H1 (cell line): ENCODE data around the gene POLE3. TPM values are rescaled to one million over a fixed set of nuclear protein-coding genes. Genes with fewer than 3 reads are reported as not detected.

ENCODE experiments used
- CBX8 ChIP-seq: fragments of 300-800, 300-1000 bp; sonication (generic); IDR thresholded peaks from 2 replicates; pipeline ENCODE4 v1.7.1; 2016; ENCODE audit warnings: low read depth, low read length, borderline replicate concordance
- EP300 ChIP-seq, 2 experiments: IDR thresholded peaks; 1 replicate in 1 of 2; 2 replicates in 1 of 2; pipeline ENCODE4 v1.6.1; 2011 to 2012; ENCODE audit warnings: low read depth in 2 of 2, low read length in 2 of 2, mild to moderate bottlenecking in 2 of 2, borderline replicate concordance in 1 of 2, inconsistent platforms in 1 of 2, moderate library complexity in 1 of 2
- JUN ChIP-seq: IDR thresholded peaks from 2 replicates; pipeline ENCODE4 v1.6.1; 2011; ENCODE audit warnings: low read depth, mild to moderate bottlenecking, improper control_type of control experiment, low read length
- PHF8 ChIP-seq: fragments of 200-600 bp; sonication (generic); conservative IDR thresholded peaks from 2 replicates; pipeline ENCODE4 v1.7.1; 2012; ENCODE audit warnings: low read depth, mild to moderate bottlenecking, inconsistent platforms, low read length, moderate library complexity
- SAP30 ChIP-seq: fragments of 300-600 bp; sonication (generic); IDR thresholded peaks from 2 replicates; pipeline ENCODE4 v1.7.1; 2012; ENCODE audit warnings: low read length, moderate library complexity, mild to moderate bottlenecking, inconsistent platforms; ENCODE audit not compliant: insufficient read depth, insufficient replicate concordance
- SRF ChIP-seq: IDR thresholded peaks from 2 replicates; pipeline ENCODE4 v1.6.1; 2011; ENCODE audit warnings: mild to moderate bottlenecking, low read depth, low read length, moderate library complexity
- TBP ChIP-seq: IDR thresholded peaks from 2 replicates; pipeline ENCODE4 v1.6.1; 2011; ENCODE audit warnings: low read depth, low read length, improper control_type of control experiment
- ZNF274 ChIP-seq: IDR thresholded peaks from 2 replicates; pipeline ENCODE4 v1.7.0; 2012; ENCODE audit warnings: low read length, borderline replicate concordance; ENCODE audit errors: extremely low read depth
- polyA plus RNA-seq, 7 experiments: library from polyadenylated mRNA; depleted of rRNA in 3 of 7; stranded (reverse) in 5 of 7; unstranded in 2 of 7; fragments of >200 nt in 5 of 7; fragments of 200-250 nt in 2 of 7; gene quantifications; 1 replicate in 5 of 7; 2 replicates in 1 of 7; 4 replicates in 1 of 7; pipeline versions ENCODE4 v1.2.1 to v1.2.3, GENCODE V29; 2011 to 2013; ENCODE audit warnings: missing spikeins in 2 of 7, mixed read lengths in 2 of 7
- total RNA-seq: library from RNA; stranded (reverse); fragmentation: NEBNext Ultra II Directional; extraction: Animal tissue kit (Norgen Biotek cat#: 25700); gene quantifications from 2 replicates; pipeline ENCODE4 v1.2.1, GENCODE V29; 2021
- TF ChIP-seq, protein P1 (sequence below): fragments of 300-600 bp; sonication (generic); IDR thresholded peaks from 2 replicates; pipeline ENCODE4 v1.7.1; 2012; ENCODE audit warnings: low read length, moderate library complexity, mild to moderate bottlenecking, inconsistent platforms; ENCODE audit not compliant: insufficient replicate concordance

The POLE3 gene
- total and polyA plus RNA-seq, 2 of the 8 experiments (the other 6 are each of a cell fraction or from before 2014, with no cell fraction given): 52.7 to 77.3 TPM

DNA sequence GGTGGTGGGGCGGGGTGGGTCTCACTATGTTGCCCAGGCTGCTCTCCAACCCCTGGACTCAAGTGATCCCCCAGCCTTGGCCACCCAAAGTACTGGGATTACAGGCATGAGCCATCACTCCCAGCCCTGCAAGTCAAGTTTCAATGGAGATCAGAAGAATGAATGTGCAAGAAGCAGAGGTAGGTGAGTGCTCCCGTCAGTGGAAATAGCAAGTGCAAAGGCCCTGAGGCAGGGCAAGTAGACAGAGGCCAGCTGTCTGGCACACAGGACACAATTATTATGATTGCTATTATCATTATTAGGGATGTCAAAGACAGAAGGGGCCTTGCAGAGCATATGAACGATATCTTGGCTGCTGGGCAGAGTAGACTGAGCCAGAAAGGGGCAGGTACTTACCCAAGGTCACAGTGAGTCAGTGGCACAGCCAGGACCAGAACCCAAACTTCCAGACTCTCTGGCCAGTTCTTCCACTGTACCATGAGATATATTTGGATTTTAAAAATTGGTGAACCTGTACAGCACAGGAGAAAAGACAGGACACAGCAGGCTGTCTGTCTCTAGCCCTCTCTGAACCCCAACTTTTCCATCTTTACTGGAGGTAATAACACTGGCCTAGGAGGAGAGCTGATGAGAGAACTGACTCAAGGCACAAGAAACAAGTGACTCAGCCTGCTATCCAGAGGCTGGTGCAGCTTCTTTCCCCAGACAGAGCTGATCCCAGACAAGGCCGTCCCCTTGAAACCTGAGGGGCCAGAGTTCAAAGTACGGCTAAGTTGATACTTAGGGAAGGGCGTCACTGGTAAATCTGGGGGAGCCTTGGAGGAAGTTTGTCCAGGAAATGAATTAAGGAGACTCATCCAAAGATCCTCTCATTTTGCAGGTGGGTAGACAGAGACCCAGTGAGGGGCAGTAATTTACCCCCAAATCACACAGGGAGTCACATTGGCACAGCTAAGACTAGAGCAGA lies 35.1 kb downstream of the POLE3 start (continued):
- TF ChIP-seq, protein P1, sequence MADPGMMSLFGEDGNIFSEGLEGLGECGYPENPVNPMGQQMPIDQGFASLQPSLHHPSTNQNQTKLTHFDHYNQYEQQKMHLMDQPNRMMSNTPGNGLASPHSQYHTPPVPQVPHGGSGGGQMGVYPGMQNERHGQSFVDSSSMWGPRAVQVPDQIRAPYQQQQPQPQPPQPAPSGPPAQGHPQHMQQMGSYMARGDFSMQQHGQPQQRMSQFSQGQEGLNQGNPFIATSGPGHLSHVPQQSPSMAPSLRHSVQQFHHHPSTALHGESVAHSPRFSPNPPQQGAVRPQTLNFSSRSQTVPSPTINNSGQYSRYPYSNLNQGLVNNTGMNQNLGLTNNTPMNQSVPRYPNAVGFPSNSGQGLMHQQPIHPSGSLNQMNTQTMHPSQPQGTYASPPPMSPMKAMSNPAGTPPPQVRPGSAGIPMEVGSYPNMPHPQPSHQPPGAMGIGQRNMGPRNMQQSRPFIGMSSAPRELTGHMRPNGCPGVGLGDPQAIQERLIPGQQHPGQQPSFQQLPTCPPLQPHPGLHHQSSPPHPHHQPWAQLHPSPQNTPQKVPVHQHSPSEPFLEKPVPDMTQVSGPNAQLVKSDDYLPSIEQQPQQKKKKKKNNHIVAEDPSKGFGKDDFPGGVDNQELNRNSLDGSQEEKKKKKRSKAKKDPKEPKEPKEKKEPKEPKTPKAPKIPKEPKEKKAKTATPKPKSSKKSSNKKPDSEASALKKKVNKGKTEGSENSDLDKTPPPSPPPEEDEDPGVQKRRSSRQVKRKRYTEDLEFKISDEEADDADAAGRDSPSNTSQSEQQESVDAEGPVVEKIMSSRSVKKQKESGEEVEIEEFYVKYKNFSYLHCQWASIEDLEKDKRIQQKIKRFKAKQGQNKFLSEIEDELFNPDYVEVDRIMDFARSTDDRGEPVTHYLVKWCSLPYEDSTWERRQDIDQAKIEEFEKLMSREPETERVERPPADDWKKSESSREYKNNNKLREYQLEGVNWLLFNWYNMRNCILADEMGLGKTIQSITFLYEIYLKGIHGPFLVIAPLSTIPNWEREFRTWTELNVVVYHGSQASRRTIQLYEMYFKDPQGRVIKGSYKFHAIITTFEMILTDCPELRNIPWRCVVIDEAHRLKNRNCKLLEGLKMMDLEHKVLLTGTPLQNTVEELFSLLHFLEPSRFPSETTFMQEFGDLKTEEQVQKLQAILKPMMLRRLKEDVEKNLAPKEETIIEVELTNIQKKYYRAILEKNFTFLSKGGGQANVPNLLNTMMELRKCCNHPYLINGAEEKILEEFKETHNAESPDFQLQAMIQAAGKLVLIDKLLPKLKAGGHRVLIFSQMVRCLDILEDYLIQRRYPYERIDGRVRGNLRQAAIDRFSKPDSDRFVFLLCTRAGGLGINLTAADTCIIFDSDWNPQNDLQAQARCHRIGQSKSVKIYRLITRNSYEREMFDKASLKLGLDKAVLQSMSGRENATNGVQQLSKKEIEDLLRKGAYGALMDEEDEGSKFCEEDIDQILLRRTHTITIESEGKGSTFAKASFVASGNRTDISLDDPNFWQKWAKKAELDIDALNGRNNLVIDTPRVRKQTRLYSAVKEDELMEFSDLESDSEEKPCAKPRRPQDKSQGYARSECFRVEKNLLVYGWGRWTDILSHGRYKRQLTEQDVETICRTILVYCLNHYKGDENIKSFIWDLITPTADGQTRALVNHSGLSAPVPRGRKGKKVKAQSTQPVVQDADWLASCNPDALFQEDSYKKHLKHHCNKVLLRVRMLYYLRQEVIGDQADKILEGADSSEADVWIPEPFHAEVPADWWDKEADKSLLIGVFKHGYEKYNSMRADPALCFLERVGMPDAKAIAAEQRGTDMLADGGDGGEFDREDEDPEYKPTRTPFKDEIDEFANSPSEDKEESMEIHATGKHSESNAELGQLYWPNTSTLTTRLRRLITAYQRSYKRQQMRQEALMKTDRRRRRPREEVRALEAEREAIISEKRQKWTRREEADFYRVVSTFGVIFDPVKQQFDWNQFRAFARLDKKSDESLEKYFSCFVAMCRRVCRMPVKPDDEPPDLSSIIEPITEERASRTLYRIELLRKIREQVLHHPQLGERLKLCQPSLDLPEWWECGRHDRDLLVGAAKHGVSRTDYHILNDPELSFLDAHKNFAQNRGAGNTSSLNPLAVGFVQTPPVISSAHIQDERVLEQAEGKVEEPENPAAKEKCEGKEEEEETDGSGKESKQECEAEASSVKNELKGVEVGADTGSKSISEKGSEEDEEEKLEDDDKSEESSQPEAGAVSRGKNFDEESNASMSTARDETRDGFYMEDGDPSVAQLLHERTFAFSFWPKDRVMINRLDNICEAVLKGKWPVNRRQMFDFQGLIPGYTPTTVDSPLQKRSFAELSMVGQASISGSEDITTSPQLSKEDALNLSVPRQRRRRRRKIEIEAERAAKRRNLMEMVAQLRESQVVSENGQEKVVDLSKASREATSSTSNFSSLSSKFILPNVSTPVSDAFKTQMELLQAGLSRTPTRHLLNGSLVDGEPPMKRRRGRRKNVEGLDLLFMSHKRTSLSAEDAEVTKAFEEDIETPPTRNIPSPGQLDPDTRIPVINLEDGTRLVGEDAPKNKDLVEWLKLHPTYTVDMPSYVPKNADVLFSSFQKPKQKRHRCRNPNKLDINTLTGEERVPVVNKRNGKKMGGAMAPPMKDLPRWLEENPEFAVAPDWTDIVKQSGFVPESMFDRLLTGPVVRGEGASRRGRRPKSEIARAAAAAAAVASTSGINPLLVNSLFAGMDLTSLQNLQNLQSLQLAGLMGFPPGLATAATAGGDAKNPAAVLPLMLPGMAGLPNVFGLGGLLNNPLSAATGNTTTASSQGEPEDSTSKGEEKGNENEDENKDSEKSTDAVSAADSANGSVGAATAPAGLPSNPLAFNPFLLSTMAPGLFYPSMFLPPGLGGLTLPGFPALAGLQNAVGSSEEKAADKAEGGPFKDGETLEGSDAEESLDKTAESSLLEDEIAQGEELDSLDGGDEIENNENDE: no peak
- TF ChIP-seq SRF (no peak), CBX8 (no peak), ZNF274 (no peak), TBP (no peak), SAP30 (no peak), PHF8 (no peak), JUN (no peak), EP300 (IDR thresholded peaks at IDR 0.05; ENCODE audit: borderline replicate concordance in 1 of 2, low read depth in 2 of 2, low read length in 2 of 2) (no peak)
